ENCODE measurements around the gene RNU1-3.
"Not testable (repeated sequence)": the region's sequence is repeated elsewhere in the genome, so short reads cannot be mapped to it uniquely, and the experiment has no call there.

GRCh38 chr1:16642025-16642966 lies 24.5 kb downstream of the RNU1-3 start:
- not testable (repeated sequence) for TF ChIP-seq CTCF (conservative IDR thresholded peaks at IDR 0.05; ENCODE audit: low read length); EZH2phosphoT487 (IDR thresholded peaks at IDR 0.05; ENCODE audit: borderline replicate concordance, low read depth, low read length)

Data from OCI-LY7 (cell line).